Measurements from ENCODE around the gene TYK2.

DNA sequence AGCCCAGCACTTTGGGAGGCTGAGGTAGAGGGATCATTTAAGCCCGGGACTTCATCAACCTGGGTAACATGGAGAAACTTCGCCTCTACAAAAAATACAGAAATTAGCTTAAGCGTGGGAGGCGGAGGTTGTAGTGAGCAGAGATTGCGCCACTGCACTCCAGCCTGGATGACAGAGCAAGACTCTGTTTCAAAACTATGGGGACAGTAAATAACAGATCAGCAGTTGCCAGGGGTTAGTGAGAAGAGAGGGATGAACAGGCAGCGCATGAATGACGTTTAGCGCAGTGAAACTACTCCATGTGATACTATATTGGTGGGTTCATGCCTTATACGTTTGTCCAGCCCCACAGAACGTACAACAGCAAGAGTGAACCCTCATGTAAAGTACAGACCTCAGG is 33.9 kb downstream of the TYK2 start:
- TF ChIP-seq STAG1 (CRISPR knock-in tag; IDR thresholded peaks at IDR 0.05; ENCODE audit: borderline replicate concordance) (no peak), POLR2A (conservative IDR thresholded peaks at IDR 0.05) (no peak), ESRRA (IDR thresholded peaks at IDR 0.05; ENCODE audit: borderline replicate concordance, low read depth) (no peak), ZEB2 (IDR thresholded peaks at IDR 0.05) (no peak), CBX8 (IDR thresholded peaks at IDR 0.05; ENCODE audit: borderline replicate concordance, extremely low read depth, low read depth, low read length, poor library complexity, severe bottlenecking) (no peak), NR3C1 (CRISPR knock-in tag; IDR thresholded peaks at IDR 0.05) (no peak), EP300 (IDR thresholded peaks at IDR 0.05; ENCODE audit: low read length) (0 out of 2 replicates have a peak, but pooled peaks have one; percentile 25), ZSCAN29 (IDR thresholded peaks at IDR 0.05) (no peak), ARNT (IDR thresholded peaks at IDR 0.05) (0 out of 4 replicates have a peak, but pooled peaks of 1 of the 2 experiments have one; percentile 35), NFXL1 (CRISPR knock-in tag; IDR thresholded peaks at IDR 0.05) (no peak)
- TF ChIP-seq, protein P1, sequence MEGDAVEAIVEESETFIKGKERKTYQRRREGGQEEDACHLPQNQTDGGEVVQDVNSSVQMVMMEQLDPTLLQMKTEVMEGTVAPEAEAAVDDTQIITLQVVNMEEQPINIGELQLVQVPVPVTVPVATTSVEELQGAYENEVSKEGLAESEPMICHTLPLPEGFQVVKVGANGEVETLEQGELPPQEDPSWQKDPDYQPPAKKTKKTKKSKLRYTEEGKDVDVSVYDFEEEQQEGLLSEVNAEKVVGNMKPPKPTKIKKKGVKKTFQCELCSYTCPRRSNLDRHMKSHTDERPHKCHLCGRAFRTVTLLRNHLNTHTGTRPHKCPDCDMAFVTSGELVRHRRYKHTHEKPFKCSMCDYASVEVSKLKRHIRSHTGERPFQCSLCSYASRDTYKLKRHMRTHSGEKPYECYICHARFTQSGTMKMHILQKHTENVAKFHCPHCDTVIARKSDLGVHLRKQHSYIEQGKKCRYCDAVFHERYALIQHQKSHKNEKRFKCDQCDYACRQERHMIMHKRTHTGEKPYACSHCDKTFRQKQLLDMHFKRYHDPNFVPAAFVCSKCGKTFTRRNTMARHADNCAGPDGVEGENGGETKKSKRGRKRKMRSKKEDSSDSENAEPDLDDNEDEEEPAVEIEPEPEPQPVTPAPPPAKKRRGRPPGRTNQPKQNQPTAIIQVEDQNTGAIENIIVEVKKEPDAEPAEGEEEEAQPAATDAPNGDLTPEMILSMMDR (IDR thresholded peaks at IDR 0.05 in 2 of 3, conservative IDR thresholded peaks at IDR 0.05 in 1 of 3; ENCODE audit: insufficient read depth in 2 of 3, low read depth in 1 of 3, low read length in 3 of 3): no peak
- TF ChIP-seq, protein P2, sequence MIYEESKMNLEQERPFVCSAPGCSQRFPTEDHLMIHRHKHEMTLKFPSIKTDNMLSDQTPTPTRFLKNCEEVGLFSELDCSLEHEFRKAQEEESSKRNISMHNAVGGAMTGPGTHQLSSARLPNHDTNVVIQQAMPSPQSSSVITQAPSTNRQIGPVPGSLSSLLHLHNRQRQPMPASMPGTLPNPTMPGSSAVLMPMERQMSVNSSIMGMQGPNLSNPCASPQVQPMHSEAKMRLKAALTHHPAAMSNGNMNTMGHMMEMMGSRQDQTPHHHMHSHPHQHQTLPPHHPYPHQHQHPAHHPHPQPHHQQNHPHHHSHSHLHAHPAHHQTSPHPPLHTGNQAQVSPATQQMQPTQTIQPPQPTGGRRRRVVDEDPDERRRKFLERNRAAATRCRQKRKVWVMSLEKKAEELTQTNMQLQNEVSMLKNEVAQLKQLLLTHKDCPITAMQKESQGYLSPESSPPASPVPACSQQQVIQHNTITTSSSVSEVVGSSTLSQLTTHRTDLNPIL (CRISPR knock-in tag; IDR thresholded peaks at IDR 0.05): no peak
- TF ChIP-seq, protein P3, sequence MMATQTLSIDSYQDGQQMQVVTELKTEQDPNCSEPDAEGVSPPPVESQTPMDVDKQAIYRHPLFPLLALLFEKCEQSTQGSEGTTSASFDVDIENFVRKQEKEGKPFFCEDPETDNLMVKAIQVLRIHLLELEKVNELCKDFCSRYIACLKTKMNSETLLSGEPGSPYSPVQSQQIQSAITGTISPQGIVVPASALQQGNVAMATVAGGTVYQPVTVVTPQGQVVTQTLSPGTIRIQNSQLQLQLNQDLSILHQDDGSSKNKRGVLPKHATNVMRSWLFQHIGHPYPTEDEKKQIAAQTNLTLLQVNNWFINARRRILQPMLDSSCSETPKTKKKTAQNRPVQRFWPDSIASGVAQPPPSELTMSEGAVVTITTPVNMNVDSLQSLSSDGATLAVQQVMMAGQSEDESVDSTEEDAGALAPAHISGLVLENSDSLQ (IDR thresholded peaks at IDR 0.05): peak; percentile 78
- TF ChIP-seq, protein P4, sequence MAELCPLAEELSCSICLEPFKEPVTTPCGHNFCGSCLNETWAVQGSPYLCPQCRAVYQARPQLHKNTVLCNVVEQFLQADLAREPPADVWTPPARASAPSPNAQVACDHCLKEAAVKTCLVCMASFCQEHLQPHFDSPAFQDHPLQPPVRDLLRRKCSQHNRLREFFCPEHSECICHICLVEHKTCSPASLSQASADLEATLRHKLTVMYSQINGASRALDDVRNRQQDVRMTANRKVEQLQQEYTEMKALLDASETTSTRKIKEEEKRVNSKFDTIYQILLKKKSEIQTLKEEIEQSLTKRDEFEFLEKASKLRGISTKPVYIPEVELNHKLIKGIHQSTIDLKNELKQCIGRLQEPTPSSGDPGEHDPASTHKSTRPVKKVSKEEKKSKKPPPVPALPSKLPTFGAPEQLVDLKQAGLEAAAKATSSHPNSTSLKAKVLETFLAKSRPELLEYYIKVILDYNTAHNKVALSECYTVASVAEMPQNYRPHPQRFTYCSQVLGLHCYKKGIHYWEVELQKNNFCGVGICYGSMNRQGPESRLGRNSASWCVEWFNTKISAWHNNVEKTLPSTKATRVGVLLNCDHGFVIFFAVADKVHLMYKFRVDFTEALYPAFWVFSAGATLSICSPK (IDR thresholded peaks at IDR 0.05; ENCODE audit: borderline replicate concordance): no peak

Measured in K562 (cell line).